GM12878 (cell line): ENCODE results near the gene SLC25A51. TPM values are rescaled to one million over a fixed set of nuclear protein-coding genes. Genes with fewer than 3 reads are reported as not detected.

ENCODE experiments used
- BCL11A ChIP-seq: IDR thresholded peaks from 2 replicates; pipeline ENCODE4 v1.6.1; 2011; ENCODE audit warnings: low read depth, low read length
- CBX3 ChIP-seq: fragments of 200-600 bp; sonication (generic); IDR thresholded peaks from 2 replicates; pipeline ENCODE4 v1.6.1; 2016; ENCODE audit warnings: low read depth, borderline replicate concordance
- CBX5 ChIP-seq: sonication (generic); IDR thresholded peaks from 2 replicates; pipeline ENCODE4 v1.6.1; 2016; ENCODE audit warnings: low read depth, moderate library complexity, mild to moderate bottlenecking, inconsistent platforms
- CREB1 ChIP-seq: IDR thresholded peaks from 2 replicates; pipeline ENCODE4 v1.6.1; 2012; ENCODE audit warnings: low read depth, mild to moderate bottlenecking, inconsistent platforms
- CREM ChIP-seq: IDR thresholded peaks from 2 replicates; pipeline ENCODE4 v1.6.1; 2014; ENCODE audit warnings: antibody characterized with exemption, low read depth
- HDAC2 ChIP-seq: fragments of 200-600 bp; sonication (generic); IDR thresholded peaks from 2 replicates; pipeline ENCODE4 v1.6.1; 2017
- HDAC6 ChIP-seq: fragments of 200-600 bp; sonication (generic); IDR thresholded peaks from one replicate; pipeline ENCODE4 v1.8.0; 2017; ENCODE audit warnings: antibody characterized with exemption; ENCODE audit not compliant: unreplicated experiment
- JUND ChIP-seq: IDR thresholded peaks from 2 replicates; pipeline ENCODE4 v1.6.1; 2012; ENCODE audit warnings: low read depth, mild to moderate bottlenecking, low read length, improper control_type of control experiment, moderate library complexity
- MTA3 ChIP-seq: IDR thresholded peaks from 2 replicates; pipeline ENCODE4 v1.6.1; 2012; ENCODE audit warnings: low read length, inconsistent platforms, borderline replicate concordance
- PAX5 ChIP-seq: IDR thresholded peaks from 2 replicates; pipeline ENCODE4 v1.6.1; 2011; ENCODE audit warnings: low read depth, low read length, borderline replicate concordance
- RAD21 ChIP-seq: IDR thresholded peaks from 2 replicates; pipeline ENCODE4 v1.6.1; 2011; ENCODE audit warnings: mild to moderate bottlenecking, low read depth, low read length, moderate library complexity; ENCODE audit not compliant: insufficient read depth
- RBBP5 ChIP-seq: fragments of 200-600 bp; sonication (generic); conservative IDR thresholded peaks from 2 replicates; pipeline ENCODE4 v1.6.1; 2016
- TAF1 ChIP-seq: IDR thresholded peaks from 2 replicates; pipeline ENCODE4 v1.6.1; 2011; ENCODE audit warnings: mild to moderate bottlenecking, low read depth, low read length, borderline replicate concordance
- ZBTB4 ChIP-seq: fragments of 450-650 bp; formaldehyde crosslinking; IDR thresholded peaks from 2 replicates; pipeline ENCODE4 v1.4.0; 2022; ENCODE audit warnings: mild to moderate bottlenecking, moderate library complexity
- ZNF217 ChIP-seq: fragments of 450-650 bp; IDR thresholded peaks from 2 replicates; pipeline ENCODE4 v1.6.1; 2017; ENCODE audit warnings: antibody characterized with exemption, mild to moderate bottlenecking
- ZNF24 ChIP-seq: fragments of 450-650 bp; IDR thresholded peaks from 2 replicates; pipeline ENCODE4 v1.6.1; 2017; ENCODE audit warnings: antibody characterized with exemption, mild to moderate bottlenecking
- polyA plus RNA-seq, 11 experiments: library from polyadenylated mRNA; depleted of rRNA in 4 of 11; unstranded in 6 of 11; stranded (reverse) in 5 of 11; fragments of >200 nt; fragmentation: Nextera tagmentation in 4 of 11; fragmentation: Illumina TruSeq in 1 of 11; extraction: Ambion mirVana in 4 of 11; extraction: Trizol in 1 of 11; gene quantifications; 1 replicate in 1 of 11; 2 replicates in 10 of 11; pipeline versions ENCODE4 v1.2.1 to v1.2.3, GENCODE V29; 2011 to 2016; ENCODE audit warnings: inconsistent platforms in 2 of 11, missing spikeins in 2 of 11, low read depth in 1 of 11
- total RNA-seq, 4 experiments: library from RNA; depleted of rRNA in 3 of 4; stranded (reverse); fragments of >200 nt in 3 of 4; fragmentation: Illumina TruSeq in 1 of 4; extraction: Trizol in 1 of 4; gene quantifications; 2 replicates each; pipeline versions ENCODE4 v1.2.1 to v1.2.3, GENCODE V29; 2013 to 2021
- TF ChIP-seq, protein P1 (sequence below): fragments of 450-650 bp; IDR thresholded peaks from 2 replicates; pipeline ENCODE4 v1.6.1; 2016; ENCODE audit warnings: mild to moderate bottlenecking
- TF ChIP-seq, protein P2 (sequence below): fragments of 450-650 bp; IDR thresholded peaks from 2 replicates; pipeline ENCODE4 v1.6.1; 2017; ENCODE audit warnings: borderline replicate concordance
- TF ChIP-seq, protein P3 (sequence below): fragments of 450-650 bp; IDR thresholded peaks from 2 replicates; pipeline ENCODE4 v1.6.1; 2016; ENCODE audit warnings: mild to moderate bottlenecking
- TF ChIP-seq, protein P4 (sequence below): IDR thresholded peaks from 2 replicates; pipeline ENCODE4 v1.6.1; 2012; ENCODE audit warnings: mild to moderate bottlenecking, low read depth, low read length

SLC25A51 gene
- total and polyA plus RNA-seq, 10 of the 15 experiments (the other 5 are each of a cell fraction or from before 2014, with no cell fraction given), result 3.8 to 29.3 (median 13.2) TPM

- TF ChIP-seq, protein P1, sequence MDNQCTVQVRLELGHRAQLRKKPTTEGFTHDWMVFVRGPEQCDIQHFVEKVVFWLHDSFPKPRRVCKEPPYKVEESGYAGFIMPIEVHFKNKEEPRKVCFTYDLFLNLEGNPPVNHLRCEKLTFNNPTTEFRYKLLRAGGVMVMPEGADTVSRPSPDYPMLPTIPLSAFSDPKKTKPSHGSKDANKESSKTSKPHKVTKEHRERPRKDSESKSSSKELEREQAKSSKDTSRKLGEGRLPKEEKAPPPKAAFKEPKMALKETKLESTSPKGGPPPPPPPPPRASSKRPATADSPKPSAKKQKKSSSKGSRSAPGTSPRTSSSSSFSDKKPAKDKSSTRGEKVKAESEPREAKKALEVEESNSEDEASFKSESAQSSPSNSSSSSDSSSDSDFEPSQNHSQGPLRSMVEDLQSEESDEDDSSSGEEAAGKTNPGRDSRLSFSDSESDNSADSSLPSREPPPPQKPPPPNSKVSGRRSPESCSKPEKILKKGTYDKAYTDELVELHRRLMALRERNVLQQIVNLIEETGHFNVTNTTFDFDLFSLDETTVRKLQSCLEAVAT, result no peak
- TF ChIP-seq TAF1 (peak; percentile 34; the same call in 1 of the 2 replicates), ZNF24 (peak; percentile 72; the same call in 1 of the 2 replicates), HDAC2 (no peak), RAD21 (peak; percentile 72), CBX5 (peak; percentile 96; the same call in 1 of the 2 replicates), CREM (peak; percentile 74), ZNF217 (peak; percentile 83), JUND (0 out of 2 replicates have a peak, but pooled peaks have one; percentile 44), PAX5 (peak; percentile 28; the same call in 1 of the 2 replicates), ZBTB4 (CRISPR knock-in tag) (no peak), CREB1 (peak; percentile 77), CBX3 (no peak), BCL11A (peak; percentile 36; the same call in 1 of the 2 replicates), RBBP5 (no peak), MTA3 (no peak), HDAC6 (no peak)
- TF ChIP-seq, protein P2, sequence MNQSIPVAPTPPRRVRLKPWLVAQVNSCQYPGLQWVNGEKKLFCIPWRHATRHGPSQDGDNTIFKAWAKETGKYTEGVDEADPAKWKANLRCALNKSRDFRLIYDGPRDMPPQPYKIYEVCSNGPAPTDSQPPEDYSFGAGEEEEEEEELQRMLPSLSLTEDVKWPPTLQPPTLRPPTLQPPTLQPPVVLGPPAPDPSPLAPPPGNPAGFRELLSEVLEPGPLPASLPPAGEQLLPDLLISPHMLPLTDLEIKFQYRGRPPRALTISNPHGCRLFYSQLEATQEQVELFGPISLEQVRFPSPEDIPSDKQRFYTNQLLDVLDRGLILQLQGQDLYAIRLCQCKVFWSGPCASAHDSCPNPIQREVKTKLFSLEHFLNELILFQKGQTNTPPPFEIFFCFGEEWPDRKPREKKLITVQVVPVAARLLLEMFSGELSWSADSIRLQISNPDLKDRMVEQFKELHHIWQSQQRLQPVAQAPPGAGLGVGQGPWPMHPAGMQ, result no peak
- TF ChIP-seq, protein P3, sequence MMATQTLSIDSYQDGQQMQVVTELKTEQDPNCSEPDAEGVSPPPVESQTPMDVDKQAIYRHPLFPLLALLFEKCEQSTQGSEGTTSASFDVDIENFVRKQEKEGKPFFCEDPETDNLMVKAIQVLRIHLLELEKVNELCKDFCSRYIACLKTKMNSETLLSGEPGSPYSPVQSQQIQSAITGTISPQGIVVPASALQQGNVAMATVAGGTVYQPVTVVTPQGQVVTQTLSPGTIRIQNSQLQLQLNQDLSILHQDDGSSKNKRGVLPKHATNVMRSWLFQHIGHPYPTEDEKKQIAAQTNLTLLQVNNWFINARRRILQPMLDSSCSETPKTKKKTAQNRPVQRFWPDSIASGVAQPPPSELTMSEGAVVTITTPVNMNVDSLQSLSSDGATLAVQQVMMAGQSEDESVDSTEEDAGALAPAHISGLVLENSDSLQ, result peak; percentile 54
- TF ChIP-seq, protein P4, sequence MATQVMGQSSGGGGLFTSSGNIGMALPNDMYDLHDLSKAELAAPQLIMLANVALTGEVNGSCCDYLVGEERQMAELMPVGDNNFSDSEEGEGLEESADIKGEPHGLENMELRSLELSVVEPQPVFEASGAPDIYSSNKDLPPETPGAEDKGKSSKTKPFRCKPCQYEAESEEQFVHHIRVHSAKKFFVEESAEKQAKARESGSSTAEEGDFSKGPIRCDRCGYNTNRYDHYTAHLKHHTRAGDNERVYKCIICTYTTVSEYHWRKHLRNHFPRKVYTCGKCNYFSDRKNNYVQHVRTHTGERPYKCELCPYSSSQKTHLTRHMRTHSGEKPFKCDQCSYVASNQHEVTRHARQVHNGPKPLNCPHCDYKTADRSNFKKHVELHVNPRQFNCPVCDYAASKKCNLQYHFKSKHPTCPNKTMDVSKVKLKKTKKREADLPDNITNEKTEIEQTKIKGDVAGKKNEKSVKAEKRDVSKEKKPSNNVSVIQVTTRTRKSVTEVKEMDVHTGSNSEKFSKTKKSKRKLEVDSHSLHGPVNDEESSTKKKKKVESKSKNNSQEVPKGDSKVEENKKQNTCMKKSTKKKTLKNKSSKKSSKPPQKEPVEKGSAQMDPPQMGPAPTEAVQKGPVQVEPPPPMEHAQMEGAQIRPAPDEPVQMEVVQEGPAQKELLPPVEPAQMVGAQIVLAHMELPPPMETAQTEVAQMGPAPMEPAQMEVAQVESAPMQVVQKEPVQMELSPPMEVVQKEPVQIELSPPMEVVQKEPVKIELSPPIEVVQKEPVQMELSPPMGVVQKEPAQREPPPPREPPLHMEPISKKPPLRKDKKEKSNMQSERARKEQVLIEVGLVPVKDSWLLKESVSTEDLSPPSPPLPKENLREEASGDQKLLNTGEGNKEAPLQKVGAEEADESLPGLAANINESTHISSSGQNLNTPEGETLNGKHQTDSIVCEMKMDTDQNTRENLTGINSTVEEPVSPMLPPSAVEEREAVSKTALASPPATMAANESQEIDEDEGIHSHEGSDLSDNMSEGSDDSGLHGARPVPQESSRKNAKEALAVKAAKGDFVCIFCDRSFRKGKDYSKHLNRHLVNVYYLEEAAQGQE, result 0 out of 2 replicates have a peak, but pooled peaks have one; percentile 38
Observed at GRCh38 chr9:37903647-37904444, at the start of gene SLC25A51 (continued).
